ENCODE data around the gene RNLS. TPM values are rescaled to one million over a fixed set of nuclear protein-coding genes. Genes with fewer than 3 reads are reported as not detected.

Gene RNLS
- total RNA-seq, 1 donor from 2014 or later = 6.0 TPM

GRCh38 chr10:88386204-88386788 lies 196.8 kb downstream of the RNLS start:
- DNase-seq (ENCODE audit: low spot score) = no peak
- no peaks in the 10 kb centered on the region for H3K4me1 Mint-ChIP-seq (ENCODE audit: unreplicated experiment)
- H3K27me3 Mint-ChIP-seq (ENCODE audit: unreplicated experiment) = no peaks in the 10 kb centered on the region
- no peak overlapping the region for H3K4me3 Mint-ChIP-seq (ENCODE audit: unreplicated experiment)
- H3K9me3 Mint-ChIP-seq (ENCODE audit: unreplicated experiment) = no peaks in the 10 kb centered on the region
- TF ChIP-seq CTCF (IDR thresholded peaks at IDR 0.05; ENCODE audit: unreplicated experiment) = no peak
- H3K36me3 Mint-ChIP-seq (ENCODE audit: low read depth, unreplicated experiment) = no peaks in the 10 kb centered on the region
- H3K27ac Mint-ChIP-seq (ENCODE audit: unreplicated experiment) = no peak overlapping the region

- Mint-ChIP-seq H3K4me3 (ENCODE audit: unreplicated experiment) (no peak overlapping the region), H3K4me1 (ENCODE audit: unreplicated experiment) (no peaks in the 10 kb centered on the region), H3K27ac (ENCODE audit: unreplicated experiment) (no peak overlapping the region), H3K36me3 (ENCODE audit: low read depth, unreplicated experiment) (no peaks in the 10 kb centered on the region), H3K27me3 (ENCODE audit: unreplicated experiment) (no peaks in the 10 kb centered on the region), H3K9me3 (ENCODE audit: unreplicated experiment) (no peaks in the 10 kb centered on the region)
- TF ChIP-seq CTCF (IDR thresholded peaks at IDR 0.05; ENCODE audit: unreplicated experiment) = no peak
- no peak for DNase-seq (ENCODE audit: low spot score)
Observed at GRCh38 chr10:88385601-88386203, 197.4 kb downstream of the RNLS start.

- no peaks in the 10 kb centered on the region for H3K9me3 Mint-ChIP-seq (ENCODE audit: unreplicated experiment)
- no peaks in the 10 kb centered on the region for H3K27me3 Mint-ChIP-seq (ENCODE audit: unreplicated experiment)
- no peak overlapping the region for H3K4me3 Mint-ChIP-seq (ENCODE audit: unreplicated experiment)
- H3K27ac Mint-ChIP-seq (ENCODE audit: unreplicated experiment) = no peak overlapping the region
- no peaks in the 10 kb centered on the region for H3K36me3 Mint-ChIP-seq (ENCODE audit: low read depth, unreplicated experiment)
- DNase-seq (ENCODE audit: low spot score) = no peak
- no peak for TF ChIP-seq CTCF (IDR thresholded peaks at IDR 0.05; ENCODE audit: unreplicated experiment)
- H3K4me1 Mint-ChIP-seq (ENCODE audit: unreplicated experiment) = no peaks in the 10 kb centered on the region
Observed at GRCh38 chr10:88383276-88383675, 199.8 kb downstream of the RNLS start.

GRCh38 chr10:88382699-88383098 lies 200.4 kb downstream of the RNLS start:
- no peaks in the 10 kb centered on the region for H3K4me1 Mint-ChIP-seq (ENCODE audit: unreplicated experiment)
- no peak for TF ChIP-seq CTCF (IDR thresholded peaks at IDR 0.05; ENCODE audit: unreplicated experiment)
- H3K27me3 Mint-ChIP-seq (ENCODE audit: unreplicated experiment) = no peaks in the 10 kb centered on the region
- H3K36me3 Mint-ChIP-seq (ENCODE audit: low read depth, unreplicated experiment) = no peaks in the 10 kb centered on the region
- DNase-seq (ENCODE audit: low spot score) = no peak
- H3K9me3 Mint-ChIP-seq (ENCODE audit: unreplicated experiment) = no peaks in the 10 kb centered on the region
- H3K4me3 Mint-ChIP-seq (ENCODE audit: unreplicated experiment) = no peak overlapping the region
- H3K27ac Mint-ChIP-seq (ENCODE audit: unreplicated experiment) = no peak overlapping the region

- no peak for TF ChIP-seq CTCF (IDR thresholded peaks at IDR 0.05; ENCODE audit: unreplicated experiment)
Observed at GRCh38 chr10:88379575-88379974, 203.5 kb downstream of the RNLS start.

More at GRCh38 chr10:88379575-88379974, 203.5 kb downstream of the RNLS start:
- Mint-ChIP-seq H3K36me3 (ENCODE audit: low read depth, unreplicated experiment) (no peaks in the 10 kb centered on the region), H3K4me3 (ENCODE audit: unreplicated experiment) (no peak overlapping the region), H3K27ac (ENCODE audit: unreplicated experiment) (no peak overlapping the region), H3K4me1 (ENCODE audit: unreplicated experiment) (no peaks in the 10 kb centered on the region), H3K9me3 (ENCODE audit: unreplicated experiment) (no peaks in the 10 kb centered on the region), H3K27me3 (ENCODE audit: unreplicated experiment) (no peaks in the 10 kb centered on the region)
- no peak for DNase-seq (ENCODE audit: low spot score)

Measured in endothelial cell (in vitro differentiated cells).